Mononuclear cell (primary cell): ENCODE measurements around the gene FBXL14. TPM values are rescaled to one million over a fixed set of nuclear protein-coding genes. Genes with fewer than 3 reads are reported as not detected.

Experiments used
- H3K27me3 ChIP-seq: 2 replicates; pipeline ENCODE4 v1.6.0; 2011; ENCODE audit warnings: low read length, control low read depth; ENCODE audit not compliant: insufficient read depth
- H3K4me1 ChIP-seq: 2 replicates; pipeline ENCODE4 v1.5.1; 2011; ENCODE audit warnings: mild to moderate bottlenecking, low read length, control low read depth; ENCODE audit not compliant: insufficient read depth
- H3K4me3 ChIP-seq: 2 replicates; pipeline ENCODE4 v1.5.1; 2011; ENCODE audit warnings: mild to moderate bottlenecking, low read length, moderate library complexity
- H3K9me3 ChIP-seq: 2 replicates; pipeline ENCODE4 v1.5.1; 2011; ENCODE audit warnings: low read depth, mild to moderate bottlenecking, control low read depth, low read length
- total RNA-seq: library from RNA; depleted of rRNA; stranded (reverse); fragments of >200 nt; gene quantifications from one replicate; pipeline ENCODE4 v1.2.3, GENCODE V29; 2012

Gene FBXL14
- total RNA-seq, 1 donor, result 21.1 TPM

- Histone ChIP-seq H3K4me3 (peak overlapping the region; percentile 13), H3K4me1 (peaks cover 39% of the 10 kb centered on the region), H3K9me3 (no peaks in the 10 kb centered on the region), H3K27me3 (peaks cover 74% of the 10 kb centered on the region)
These were observed 64.4 kb downstream of the FBXL14 start for GRCh38 chr12:1529862-1530591.

DNA sequence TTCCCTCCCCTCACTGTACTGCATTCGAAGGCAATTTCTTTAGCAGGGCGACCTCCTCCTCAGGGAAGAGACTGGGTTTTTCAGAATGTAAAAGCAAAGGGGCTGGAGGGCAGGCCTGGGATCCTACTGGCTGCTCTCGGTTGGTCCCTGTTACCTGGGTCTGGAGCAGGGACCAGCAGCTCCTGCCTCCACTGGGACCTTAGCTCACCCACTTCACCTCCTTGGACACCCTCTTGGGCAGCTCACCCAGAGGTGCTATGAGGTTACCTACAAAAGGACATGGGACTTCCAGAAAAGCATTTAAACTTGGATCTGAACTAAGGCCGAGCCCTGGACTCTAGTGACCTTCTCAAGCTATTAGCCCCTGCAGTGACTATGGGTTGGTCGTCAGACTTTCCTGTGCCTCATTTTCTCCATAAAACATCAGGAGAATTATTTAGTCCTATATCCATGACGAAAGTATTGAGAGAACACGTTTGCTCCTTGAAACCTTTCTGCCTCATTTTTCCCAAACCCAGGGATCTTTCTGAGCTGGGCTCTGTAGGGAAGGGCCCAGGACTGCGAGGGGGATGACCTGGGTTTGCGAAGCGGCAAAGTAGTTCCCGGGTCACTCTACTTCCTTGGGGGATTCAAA lies 65.0 kb downstream of the FBXL14 start:
- no peak overlapping the region for H3K4me3 ChIP-seq

DNA sequence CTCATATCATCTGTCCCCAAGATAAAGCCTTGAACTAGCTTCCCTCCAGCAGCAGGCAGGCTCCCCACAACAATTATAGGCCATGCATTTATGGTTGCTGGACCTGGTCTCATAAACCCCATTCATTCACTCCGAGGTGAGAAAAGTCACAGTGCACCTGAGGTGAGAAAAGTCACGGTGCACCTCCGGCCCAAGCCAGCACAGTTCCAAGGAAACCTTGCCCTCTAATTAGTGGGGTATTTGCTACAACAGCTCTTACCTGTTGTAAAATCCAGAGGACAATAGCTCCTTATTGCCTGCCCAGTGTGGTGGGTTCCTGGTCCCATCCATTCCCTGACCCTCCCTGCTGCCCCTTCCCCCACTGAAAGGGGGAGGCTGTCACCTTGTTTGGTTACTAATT lies 65.6 kb downstream of the FBXL14 start:
- H3K27me3 ChIP-seq, result peaks cover 68% of the 10 kb centered on the region
- no peaks in the 10 kb centered on the region for H3K9me3 ChIP-seq
- no peak overlapping the region for H3K4me3 ChIP-seq
- H3K4me1 ChIP-seq, result peaks cover 27% of the 10 kb centered on the region

More for the DNA sequence above, 65.0 kb downstream of the FBXL14 start:
- peaks cover 71% of the 10 kb centered on the region for H3K27me3 ChIP-seq
- H3K4me1 ChIP-seq, result peaks cover 32% of the 10 kb centered on the region
- H3K9me3 ChIP-seq, result no peaks in the 10 kb centered on the region

- Histone ChIP-seq H3K4me1 (peaks cover 17% of the 10 kb centered on the region), H3K27me3 (peaks cover 58% of the 10 kb centered on the region), H3K4me3 (no peak overlapping the region), H3K9me3 (no peaks in the 10 kb centered on the region)
These were observed 66.6 kb downstream of the FBXL14 start for GRCh38 chr12:1527789-1528188.

DNA sequence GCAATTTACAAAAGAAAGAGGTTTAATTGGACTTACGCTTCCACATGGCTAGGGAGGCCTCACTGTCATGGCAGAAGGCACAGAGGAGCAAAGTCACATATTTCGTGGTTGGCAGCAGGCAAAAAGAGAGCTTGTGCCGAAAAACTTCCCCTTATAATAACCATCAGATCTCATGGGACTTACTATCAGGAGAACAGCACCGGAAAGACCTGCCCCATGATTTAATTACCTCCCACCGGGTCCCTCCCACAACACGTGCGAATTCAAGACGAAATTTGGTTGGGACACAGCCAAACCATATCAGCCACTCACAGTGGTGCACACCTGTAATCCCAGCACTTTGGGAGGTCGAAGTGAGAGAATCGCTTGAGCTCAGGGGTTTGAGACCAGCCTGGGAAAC lies 68.5 kb downstream of the FBXL14 start:
- Histone ChIP-seq H3K9me3 (no peaks in the 10 kb centered on the region), H3K27me3 (peaks cover 43% of the 10 kb centered on the region), H3K4me1 (peaks cover 5% of the 10 kb centered on the region), H3K4me3 (no peak overlapping the region)

DNA sequence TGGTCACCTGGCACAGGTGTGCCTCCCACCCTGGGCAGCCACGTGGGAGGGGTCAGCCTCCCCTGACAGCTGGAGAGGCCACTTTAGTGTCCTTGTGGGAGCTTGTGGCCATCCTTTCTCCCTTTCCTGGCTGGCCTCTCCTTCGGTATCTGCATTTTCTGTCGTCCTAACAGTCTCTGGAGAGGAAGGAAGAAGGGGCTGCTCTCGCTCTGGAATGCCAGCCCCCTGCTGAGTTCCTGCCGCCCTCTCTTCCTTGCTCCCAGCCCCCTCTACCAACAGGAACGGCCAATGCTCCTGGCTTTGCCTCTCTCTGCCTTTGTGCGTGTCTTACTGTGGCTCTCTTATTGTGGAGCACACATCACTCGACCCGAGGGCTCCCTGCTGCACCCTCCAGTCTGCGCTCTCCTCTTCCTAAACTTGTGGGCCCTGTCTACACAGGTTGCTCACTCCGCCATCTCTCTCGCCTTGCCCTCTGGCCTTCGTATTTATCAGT lies 70.8 kb downstream of the FBXL14 start:
- Histone ChIP-seq H3K27me3 (peaks cover 33% of the 10 kb centered on the region), H3K4me3 (no peak overlapping the region), H3K9me3 (no peaks in the 10 kb centered on the region), H3K4me1 (no peaks in the 10 kb centered on the region)

GRCh38 chr12:1523046-1523445 lies 71.3 kb downstream of the FBXL14 start:
- Histone ChIP-seq H3K9me3 (no peaks in the 10 kb centered on the region), H3K4me1 (no peaks in the 10 kb centered on the region), H3K27me3 (peaks cover 27% of the 10 kb centered on the region), H3K4me3 (no peak overlapping the region)

DNA sequence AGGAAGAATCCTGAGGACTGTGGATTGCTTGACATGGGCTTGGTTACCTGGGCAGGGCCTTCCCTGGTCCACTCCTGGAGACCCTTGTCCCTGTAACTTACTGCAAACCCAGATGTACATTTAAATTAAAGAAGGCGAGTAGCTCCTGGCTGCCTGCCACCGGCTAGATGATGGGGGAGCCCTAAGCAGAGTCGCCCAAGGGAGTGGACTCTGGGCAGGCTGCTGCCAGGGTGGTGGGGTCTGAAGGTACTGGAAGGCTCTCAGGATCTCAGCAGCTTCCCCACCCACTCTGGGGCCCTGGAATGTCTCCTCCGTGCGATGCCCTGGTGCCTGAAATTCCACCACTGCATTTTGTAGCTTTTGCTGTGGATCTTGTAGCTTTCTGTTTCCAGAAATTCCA lies 74.7 kb downstream of the FBXL14 start:
- no peak overlapping the region for H3K4me3 ChIP-seq
- H3K4me1 ChIP-seq, result no peaks in the 10 kb centered on the region
- no peaks in the 10 kb centered on the region for H3K9me3 ChIP-seq
- peaks cover 15% of the 10 kb centered on the region for H3K27me3 ChIP-seq

- no peak overlapping the region for H3K4me3 ChIP-seq
- H3K27me3 ChIP-seq, result peaks cover 11% of the 10 kb centered on the region
- no peaks in the 10 kb centered on the region for H3K4me1 ChIP-seq
- no peaks in the 10 kb centered on the region for H3K9me3 ChIP-seq
These were observed 75.5 kb downstream of the FBXL14 start for GRCh38 chr12:1518591-1519516.

- H3K4me3 ChIP-seq, result no peak overlapping the region
- no peaks in the 10 kb centered on the region for H3K9me3 ChIP-seq
- no peaks in the 10 kb centered on the region for H3K4me1 ChIP-seq
- H3K27me3 ChIP-seq, result peaks cover 11% of the 10 kb centered on the region
These were observed 76.5 kb downstream of the FBXL14 start for GRCh38 chr12:1517734-1518525.

GRCh38 chr12:1517007-1517406 lies 77.4 kb downstream of the FBXL14 start:
- Histone ChIP-seq H3K27me3 (peaks cover 11% of the 10 kb centered on the region), H3K4me3 (no peak overlapping the region), H3K4me1 (no peaks in the 10 kb centered on the region), H3K9me3 (no peaks in the 10 kb centered on the region)

Other genes with a start within 250 kb of the FBXL14 start
- gene WNT5B, start 34.6 kb upstream of the FBXL14 start, total RNA-seq, result not detected
- gene ADIPOR2, start 96.5 kb upstream of the FBXL14 start, total RNA-seq, result 18.3 TPM
- 0.10 TPM for gene LRTM2, start 226.0 kb upstream of the FBXL14 start, total RNA-seq